GM21825 (cell line): ENCODE data around the gene TXNDC11.

Source experiments
- ATAC-seq: cut with Tn5 transposase; IDR thresholded peaks from one replicate; pipeline ENCODE4 v1.9.1; 2021; ENCODE audit warnings: mild to moderate bottlenecking, moderate library complexity; ENCODE audit not compliant: unreplicated experiment

TXNDC11 gene

DNA sequence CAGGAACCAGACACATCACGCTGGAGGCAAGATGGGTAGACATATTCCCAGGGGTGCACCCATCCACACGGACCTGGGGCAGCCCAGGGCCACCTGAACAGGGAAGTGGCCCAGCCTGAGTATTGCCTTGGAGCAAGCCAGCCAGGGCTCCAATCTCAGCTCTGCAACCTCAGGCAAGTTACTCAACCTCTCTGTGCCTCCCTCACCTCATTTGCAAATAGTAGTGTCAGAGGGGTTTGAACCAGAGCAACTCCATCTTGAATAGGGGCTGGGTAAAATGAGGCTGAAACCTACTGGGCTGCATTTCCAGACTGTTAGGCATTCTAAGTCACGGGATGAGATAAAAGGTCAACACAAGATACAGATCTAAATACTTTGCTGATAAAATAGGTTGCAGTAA lies 109.5 kb downstream of the TXNDC11 start:
- no peak for ATAC-seq

DNA sequence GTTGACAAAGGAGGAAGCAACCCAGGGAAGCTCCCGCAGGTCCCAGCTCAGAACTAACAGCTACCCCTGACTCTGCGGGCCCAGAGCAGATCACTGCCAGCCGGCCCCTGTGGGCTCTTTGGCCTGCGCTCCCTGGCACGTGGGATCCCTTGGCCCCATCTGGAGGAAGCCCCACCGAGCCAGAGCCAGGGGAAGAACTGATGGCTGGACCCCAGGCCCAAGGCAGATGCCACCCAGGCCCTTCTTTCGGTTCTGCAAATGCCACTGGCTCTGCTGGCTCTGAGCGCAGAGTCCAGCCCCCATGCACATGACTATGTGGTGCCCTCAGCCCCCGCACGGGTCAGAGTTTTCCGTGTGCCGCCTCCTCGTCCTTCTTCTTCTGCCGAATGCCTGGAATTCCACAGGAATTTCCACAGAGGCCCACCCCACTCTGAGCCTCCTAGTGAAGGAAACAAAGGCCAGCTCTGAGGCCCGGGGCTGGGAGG lies 110.2 kb downstream of the TXNDC11 start:
- ATAC-seq: no peak

DNA sequence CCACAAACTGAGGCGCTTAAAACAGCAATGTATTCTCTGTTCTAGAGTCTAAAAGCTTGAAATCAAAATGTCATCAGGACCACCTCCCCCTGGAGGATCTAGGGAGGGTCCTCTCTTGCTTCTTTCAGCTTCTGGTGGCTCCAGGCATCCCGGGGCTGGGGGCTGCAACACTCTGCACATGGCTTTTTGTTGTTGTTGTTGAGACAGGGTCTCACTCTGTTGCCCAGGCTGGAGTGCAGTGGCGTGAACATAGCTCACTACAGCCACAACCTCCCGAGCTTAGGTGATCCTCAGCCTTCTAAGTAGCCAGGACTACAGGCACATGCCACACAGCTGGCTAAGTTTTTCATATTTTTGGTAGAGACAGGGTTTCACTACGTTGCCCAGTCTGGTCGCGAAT lies 111.4 kb downstream of the TXNDC11 start:
- ATAC-seq: no peak

DNA sequence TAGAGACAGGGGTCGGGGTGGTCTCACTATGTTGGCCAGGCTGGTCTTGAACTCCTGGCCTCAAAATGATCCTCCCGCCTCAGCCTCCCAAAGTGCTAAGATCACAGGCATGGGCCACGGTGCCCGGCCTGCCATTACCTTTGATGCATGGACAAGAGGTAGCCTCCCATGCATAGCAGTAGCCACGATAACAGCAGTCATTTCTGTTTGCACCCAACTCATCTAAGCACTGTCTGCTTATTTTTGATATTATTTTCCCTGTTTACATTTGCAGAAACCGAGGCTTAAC lies 111.9 kb downstream of the TXNDC11 start:
- ATAC-seq: no peak

DNA sequence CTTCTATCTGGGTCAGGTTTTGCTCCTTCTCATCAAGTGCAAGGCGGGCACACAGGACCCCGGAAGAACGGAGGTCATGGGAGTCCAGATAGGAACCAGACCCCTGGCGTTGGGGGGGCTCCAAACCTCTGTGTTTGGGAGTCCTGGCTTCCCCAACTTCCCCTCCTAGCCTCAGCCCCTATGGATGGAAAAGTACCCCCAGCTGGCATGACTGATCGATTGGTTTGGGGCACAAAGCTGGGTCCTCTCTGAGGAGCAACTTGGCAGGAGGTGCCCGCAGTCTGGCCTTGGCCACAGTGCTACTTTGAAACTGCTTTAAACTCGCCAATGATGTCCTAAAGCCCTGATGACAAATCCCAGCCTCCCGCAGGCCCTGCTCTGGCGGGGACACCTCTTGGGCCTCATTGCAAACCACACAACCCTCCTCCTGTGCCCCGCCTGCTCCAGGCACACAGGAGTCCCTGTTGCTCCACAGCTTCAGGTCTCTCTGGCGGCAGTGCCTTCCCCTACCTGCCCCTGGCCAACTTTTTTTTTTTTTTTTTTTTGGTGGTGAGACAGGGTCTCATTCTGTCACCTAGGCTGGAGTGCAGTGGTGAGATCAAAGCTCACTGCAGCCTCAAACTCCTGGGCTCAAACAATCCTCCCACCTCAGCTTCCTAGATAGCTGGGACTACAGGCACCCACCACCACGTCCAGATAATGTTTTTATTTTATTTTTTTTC lies 112.5 kb downstream of the TXNDC11 start:
- no peak for ATAC-seq
